GM12874 (cell line): ENCODE data around the gene AGMO.

ENCODE experiments used
- CTCF ChIP-seq: IDR thresholded peaks from 2 replicates; pipeline ENCODE4 v1.5.1; 2011; ENCODE audit warnings: low read depth, mild to moderate bottlenecking, control low read depth, low read length, moderate library complexity; ENCODE audit not compliant: insufficient read depth

AGMO gene

GRCh38 chr7:15461576-15461975 lies 100.2 kb downstream of the AGMO start:
- TF ChIP-seq CTCF = no peak

DNA sequence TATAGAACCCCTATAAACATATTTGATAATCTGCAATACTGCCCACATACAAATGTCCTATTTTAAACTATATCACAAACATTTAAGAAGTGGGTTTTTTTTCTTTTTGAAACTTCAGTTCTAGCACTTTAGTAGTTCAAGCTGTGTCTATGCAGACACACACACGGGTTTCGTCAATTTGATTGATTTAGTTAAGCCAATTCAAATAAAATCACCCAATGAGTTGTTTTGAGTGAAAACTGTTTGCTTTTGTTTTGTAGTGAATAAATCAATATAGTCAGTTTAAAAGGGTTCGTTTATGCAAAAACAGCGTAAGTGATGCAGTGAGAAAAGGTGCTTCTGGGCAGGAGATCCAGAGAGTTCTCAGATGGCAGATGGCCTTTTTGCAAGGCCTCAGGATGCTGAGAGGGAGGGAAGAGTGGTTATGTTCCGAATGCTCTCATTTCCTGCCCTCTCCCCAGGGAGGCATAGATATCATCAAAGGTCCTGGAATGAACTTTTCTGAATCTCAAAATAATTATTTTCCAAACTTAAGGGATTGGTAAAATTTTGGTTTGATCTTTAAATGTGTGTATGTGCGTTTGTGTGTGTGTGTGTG lies 102.7 kb downstream of the AGMO start:
- TF ChIP-seq CTCF = no peak

- no peak for TF ChIP-seq CTCF
Measured at GRCh38 chr7:15457990-15458955, 103.5 kb downstream of the AGMO start.

DNA sequence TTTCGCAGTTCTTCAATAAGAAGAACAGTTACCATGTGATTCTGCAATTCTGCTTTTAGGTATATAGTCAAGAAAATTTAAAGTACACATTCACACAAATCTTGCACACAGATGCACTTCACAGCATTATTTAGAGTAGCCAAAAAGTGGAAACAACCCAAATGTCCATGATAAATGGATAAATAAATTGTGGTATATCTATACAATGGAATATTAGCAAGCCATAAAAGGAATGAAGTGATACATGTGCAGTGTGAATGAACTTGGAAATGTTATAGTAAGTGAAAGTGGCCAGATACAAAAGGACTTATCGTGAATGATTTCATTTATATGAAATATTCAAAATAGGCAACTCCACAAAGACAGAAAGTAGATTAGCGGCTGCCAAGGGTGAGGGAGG lies 109.1 kb downstream of the AGMO start:
- no peak for TF ChIP-seq CTCF

DNA sequence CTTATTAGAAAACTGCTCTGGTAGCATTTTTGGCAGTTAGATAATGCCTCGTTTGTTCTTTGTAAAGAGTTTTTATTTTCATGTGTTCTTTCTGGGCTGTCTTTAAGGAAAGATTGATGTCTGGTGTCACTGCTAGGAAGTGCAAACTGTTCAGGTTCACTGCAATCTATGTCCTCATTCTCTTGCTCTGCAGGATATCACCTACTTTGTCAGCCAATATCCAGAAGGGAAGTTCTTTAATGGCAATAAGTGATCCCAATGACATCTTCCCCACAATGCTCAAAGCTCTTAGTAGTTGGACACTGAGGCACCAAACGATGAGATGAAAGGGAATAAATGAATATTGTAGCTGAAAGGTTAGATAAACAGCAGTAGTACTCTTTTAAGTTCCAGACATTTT lies 115.1 kb downstream of the AGMO start:
- TF ChIP-seq CTCF = no peak

DNA sequence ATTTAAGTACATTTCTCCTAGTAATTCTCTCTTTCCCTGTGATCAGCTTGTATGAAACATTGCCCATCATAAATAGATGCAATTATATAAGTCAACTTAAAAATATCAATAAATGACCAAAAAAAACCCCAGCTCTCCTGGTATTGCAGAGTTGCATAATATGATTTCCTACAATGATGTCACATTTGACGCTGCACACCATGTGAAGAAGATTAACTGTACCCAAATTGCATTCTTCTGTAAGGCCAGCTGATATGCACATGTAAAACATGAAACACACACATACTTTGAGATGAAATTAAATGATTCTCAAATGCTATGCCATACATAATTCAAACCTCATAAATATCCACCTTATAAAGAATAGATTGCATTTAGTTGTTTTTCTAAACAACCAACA lies 115.5 kb downstream of the AGMO start:
- TF ChIP-seq CTCF = no peak

DNA sequence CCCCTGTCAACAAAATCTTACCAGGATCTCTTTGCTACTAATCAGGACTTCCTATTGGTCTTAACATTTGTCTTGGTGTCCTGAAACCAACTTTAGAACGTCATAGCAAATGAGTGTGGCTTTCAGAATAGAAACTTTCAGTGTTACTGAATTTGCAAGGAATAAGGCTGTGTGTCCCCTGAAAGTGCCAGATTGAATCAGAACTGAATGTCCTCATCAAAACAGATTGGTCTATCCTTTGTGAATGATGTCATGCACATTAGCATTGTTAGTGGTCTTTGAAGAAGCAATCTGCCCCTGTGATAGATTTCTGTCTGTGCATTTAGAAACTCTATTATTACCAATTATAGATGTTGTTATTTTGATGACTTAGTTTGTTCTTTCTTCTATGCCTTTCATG lies 119.9 kb downstream of the AGMO start:
- no peak for TF ChIP-seq CTCF
